Suprapubic skin (tissue), 4 donors: ENCODE measurements around the gene SETBP1. TPM values are rescaled to one million over a fixed set of nuclear protein-coding genes. Genes with fewer than 3 reads are reported as not detected.

Source experiments
- DNase-seq, 2 donors: peaks; one replicate each; pipeline ENCODE4 v3.0.0-alpha.2; 2019; ENCODE audit warnings: low spot score in 2 of 2
- H3K27ac ChIP-seq: fragments of 200-600 bp; sonication (generic); one replicate; pipeline ENCODE4 v1.5.1; 2019
- H3K27me3 ChIP-seq: fragments of 200-600 bp; sonication (generic); one replicate; pipeline ENCODE4 v1.5.1; 2019
- H3K36me3 ChIP-seq: fragments of 200-600 bp; sonication (generic); one replicate; pipeline ENCODE4 v1.5.1; 2019
- H3K4me1 ChIP-seq: fragments of 200-600 bp; sonication (generic); one replicate; pipeline ENCODE4 v1.5.1; 2019
- H3K4me3 ChIP-seq: fragments of 200-600 bp; sonication (generic); one replicate; pipeline ENCODE4 v1.5.1; 2019; ENCODE audit warnings: mild to moderate bottlenecking
- H3K9me3 ChIP-seq: fragments of 200-600 bp; sonication (generic); one replicate; pipeline ENCODE4 v1.5.1; 2019
- EP300 ChIP-seq: sonication (generic); formaldehyde crosslinking; IDR thresholded peaks from one replicate; pipeline ENCODE4 v1.6.1; 2017; ENCODE audit warnings: antibody characterized with exemption
- POLR2A ChIP-seq, 2 donors: fragments of 450-650 bp; IDR thresholded peaks; one replicate each; pipeline ENCODE4 v1.6.1; 2017; ENCODE audit warnings: antibody characterized with exemption in 2 of 2, mild to moderate bottlenecking in 2 of 2, moderate library complexity in 2 of 2
- POLR2AphosphoS5 ChIP-seq, 3 donors: sonication (generic); formaldehyde crosslinking; IDR thresholded peaks; one replicate each; pipeline ENCODE4 v1.6.1; 2017; ENCODE audit warnings: antibody characterized with exemption in 3 of 3
- WGBS: methylation state at CpG from one replicate; pipeline ENCODE4 v1.1.5; 2018; 5-methylcytosine and 5-hydroxymethylcytosine counted together
- total RNA-seq, 4 donors: library from RNA; depleted of rRNA; stranded (reverse); fragments of >200 nt; gene quantifications; one replicate each; pipeline ENCODE4 v1.1.0, GENCODE V29; 2016
- TF ChIP-seq, protein P1 (sequence below), 2 donors: fragments of 200-600 bp in 1 of 2; fragments of 450-650 bp in 1 of 2; sonication (generic) in 1 of 2; IDR thresholded peaks; one replicate each; pipeline ENCODE4 v1.5.1; 2016 to 2019; ENCODE audit warnings: antibody characterized with exemption in 2 of 2, mild to moderate bottlenecking in 1 of 2, moderate library complexity in 1 of 2

Gene SETBP1
- total RNA-seq, 4 donors from 2014 or later: 13.1 to 25.6 (median 17.2) TPM

- Histone ChIP-seq H3K4me3 (no peak overlapping the region), H3K4me1 (peaks cover 3% of the 10 kb centered on the region), H3K36me3 (no peaks in the 10 kb centered on the region), H3K27me3 (no peaks in the 10 kb centered on the region), H3K27ac (no peak overlapping the region), H3K9me3 (no peaks in the 10 kb centered on the region)
- no peak for TF ChIP-seq POLR2AphosphoS5 (IDR thresholded peaks at IDR 0.05)
- TF ChIP-seq EP300: no peak
- TF ChIP-seq, protein P1, sequence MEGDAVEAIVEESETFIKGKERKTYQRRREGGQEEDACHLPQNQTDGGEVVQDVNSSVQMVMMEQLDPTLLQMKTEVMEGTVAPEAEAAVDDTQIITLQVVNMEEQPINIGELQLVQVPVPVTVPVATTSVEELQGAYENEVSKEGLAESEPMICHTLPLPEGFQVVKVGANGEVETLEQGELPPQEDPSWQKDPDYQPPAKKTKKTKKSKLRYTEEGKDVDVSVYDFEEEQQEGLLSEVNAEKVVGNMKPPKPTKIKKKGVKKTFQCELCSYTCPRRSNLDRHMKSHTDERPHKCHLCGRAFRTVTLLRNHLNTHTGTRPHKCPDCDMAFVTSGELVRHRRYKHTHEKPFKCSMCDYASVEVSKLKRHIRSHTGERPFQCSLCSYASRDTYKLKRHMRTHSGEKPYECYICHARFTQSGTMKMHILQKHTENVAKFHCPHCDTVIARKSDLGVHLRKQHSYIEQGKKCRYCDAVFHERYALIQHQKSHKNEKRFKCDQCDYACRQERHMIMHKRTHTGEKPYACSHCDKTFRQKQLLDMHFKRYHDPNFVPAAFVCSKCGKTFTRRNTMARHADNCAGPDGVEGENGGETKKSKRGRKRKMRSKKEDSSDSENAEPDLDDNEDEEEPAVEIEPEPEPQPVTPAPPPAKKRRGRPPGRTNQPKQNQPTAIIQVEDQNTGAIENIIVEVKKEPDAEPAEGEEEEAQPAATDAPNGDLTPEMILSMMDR (IDR thresholded peaks at IDR 0.05): no peak
- TF ChIP-seq POLR2A (IDR thresholded peaks at IDR 0.05): no peak
- no peak for DNase-seq
- 84% methylated on average over 2 of the region's 2 CpGs for WGBS
Observed at GRCh38 chr18:44942073-44942472, 261.4 kb downstream of the SETBP1 start.

DNA sequence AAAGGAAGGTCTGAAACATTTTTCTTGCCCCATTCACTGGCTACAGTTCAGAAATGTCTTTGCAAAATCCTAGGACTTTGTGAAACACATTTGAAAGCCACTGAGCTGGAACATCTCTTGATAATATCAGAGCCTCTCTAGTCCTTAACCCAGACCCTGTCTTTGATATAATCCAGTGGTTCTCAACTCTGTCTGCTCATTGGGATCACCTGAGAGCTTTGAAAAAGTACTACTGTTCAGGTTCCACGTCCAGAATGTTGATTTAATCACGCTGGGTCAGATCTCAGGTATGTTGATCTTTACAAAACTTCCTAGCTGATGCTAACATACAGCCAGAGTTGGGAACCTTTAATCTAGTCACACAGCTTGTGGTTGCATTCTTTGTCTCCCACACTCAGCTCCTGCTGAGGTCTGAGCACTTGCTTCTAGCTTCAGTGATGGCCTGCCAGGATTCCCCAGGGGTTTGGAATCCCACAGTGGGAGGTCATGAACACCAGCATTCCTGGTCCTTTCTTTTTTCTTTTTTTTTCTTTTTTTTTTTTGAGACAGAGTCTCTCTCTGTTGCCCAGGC is 262.7 kb downstream of the SETBP1 start:
- no peak overlapping the region for H3K4me3 ChIP-seq
- H3K27ac ChIP-seq: no peak overlapping the region
- H3K36me3 ChIP-seq: no peaks in the 10 kb centered on the region
- H3K27me3 ChIP-seq: no peaks in the 10 kb centered on the region
- DNase-seq: no peak
- no peak for TF ChIP-seq POLR2AphosphoS5 (IDR thresholded peaks at IDR 0.05)
- TF ChIP-seq, protein P1 (IDR thresholded peaks at IDR 0.05): no peak
- TF ChIP-seq EP300: no peak
- TF ChIP-seq POLR2A (IDR thresholded peaks at IDR 0.05): no peak
- peaks cover 1% of the 10 kb centered on the region for H3K4me1 ChIP-seq
- WGBS: 80% methylated on average over 2 of the region's 2 CpGs
- no peaks in the 10 kb centered on the region for H3K9me3 ChIP-seq

DNA sequence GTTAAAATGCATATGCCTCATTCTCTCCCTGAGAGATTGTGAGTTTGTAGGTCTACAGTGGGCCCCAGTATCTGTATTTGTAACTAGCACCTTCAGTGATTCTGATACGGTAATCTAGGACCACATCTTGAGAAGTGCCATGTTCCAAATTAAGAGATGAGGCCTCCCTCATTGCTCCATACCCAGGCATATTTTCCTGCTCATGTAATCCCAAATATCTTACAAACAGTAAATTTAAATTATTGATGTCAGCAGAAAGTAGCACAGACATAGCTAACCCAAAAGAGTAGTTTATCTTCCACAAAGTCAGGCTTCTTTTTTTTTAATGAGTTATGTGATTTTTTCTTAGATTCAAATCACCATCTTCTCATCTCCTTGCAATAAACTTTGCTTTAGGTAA is 263.8 kb downstream of the SETBP1 start:
- no peak for TF ChIP-seq EP300
- TF ChIP-seq, protein P1 (IDR thresholded peaks at IDR 0.05): no peak
- TF ChIP-seq POLR2A (IDR thresholded peaks at IDR 0.05): no peak
- no peak for TF ChIP-seq POLR2AphosphoS5 (IDR thresholded peaks at IDR 0.05)

DNA sequence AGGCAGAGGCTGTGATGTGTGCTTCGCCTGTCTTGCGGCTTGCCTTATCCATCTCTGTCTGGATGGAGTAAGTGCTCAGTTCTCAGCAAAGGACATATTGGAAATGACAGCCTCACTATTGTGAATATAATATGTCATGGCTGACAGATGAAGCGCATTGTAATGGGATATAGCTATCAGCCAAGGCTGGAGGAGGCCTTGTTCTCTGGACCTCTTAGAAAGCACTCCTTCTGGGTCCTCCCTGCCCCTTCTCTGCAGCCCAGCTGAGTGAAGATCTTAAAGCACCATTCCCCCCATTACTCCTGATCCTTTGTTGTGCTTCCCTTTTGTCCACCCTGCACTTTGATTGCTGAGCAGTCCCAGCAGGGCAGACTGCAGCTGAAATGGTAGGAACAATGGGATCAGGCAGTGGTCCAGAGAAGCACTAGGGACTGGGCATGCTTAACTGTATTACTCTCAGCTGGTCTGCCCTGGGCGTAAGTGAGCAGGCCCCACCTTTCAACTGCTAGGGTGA is 265.3 kb downstream of the SETBP1 start:
- no peaks in the 10 kb centered on the region for H3K4me1 ChIP-seq
- no peaks in the 10 kb centered on the region for H3K9me3 ChIP-seq
- no peaks in the 10 kb centered on the region for H3K27me3 ChIP-seq
- no peak for DNase-seq
- TF ChIP-seq POLR2AphosphoS5 (IDR thresholded peaks at IDR 0.05) (no peak), EP300 (no peak), POLR2A (IDR thresholded peaks at IDR 0.05) (no peak)
- TF ChIP-seq, protein P1 (IDR thresholded peaks at IDR 0.05): no peak
- H3K4me3 ChIP-seq: no peak overlapping the region
- no peak overlapping the region for H3K27ac ChIP-seq
- H3K36me3 ChIP-seq: peaks cover 12% of the 10 kb centered on the region
- 84% methylated on average over 4 of the region's 4 CpGs for WGBS

More for the DNA sequence above, 263.8 kb downstream of the SETBP1 start:
- Histone ChIP-seq H3K27ac (no peak overlapping the region), H3K9me3 (no peaks in the 10 kb centered on the region), H3K4me1 (no peaks in the 10 kb centered on the region), H3K27me3 (no peaks in the 10 kb centered on the region), H3K36me3 (no peaks in the 10 kb centered on the region), H3K4me3 (no peak overlapping the region)
- 92% methylated on average over 1 of the region's 1 CpG for WGBS
- no peak for DNase-seq

GRCh38 chr18:44946529-44947113 is 265.9 kb downstream of the SETBP1 start:
- no peak for DNase-seq
- 96% methylated on average over 4 of the region's 4 CpGs for WGBS
- no peaks in the 10 kb centered on the region for H3K27me3 ChIP-seq
- H3K4me3 ChIP-seq: no peak overlapping the region
- no peak for TF ChIP-seq POLR2AphosphoS5 (IDR thresholded peaks at IDR 0.05)
- no peak for TF ChIP-seq EP300
- TF ChIP-seq, protein P1 (IDR thresholded peaks at IDR 0.05): no peak
- no peak for TF ChIP-seq POLR2A (IDR thresholded peaks at IDR 0.05)
- H3K4me1 ChIP-seq: no peaks in the 10 kb centered on the region
- no peak overlapping the region for H3K27ac ChIP-seq
- peaks cover 17% of the 10 kb centered on the region for H3K36me3 ChIP-seq
- no peaks in the 10 kb centered on the region for H3K9me3 ChIP-seq
